Epithelial cell of esophagus (primary cell): Measurements from ENCODE around the gene MAPT.

Source experiments
- DNase-seq: peaks from one replicate; pipeline ENCODE4 v3.0.0; 2010; ENCODE audit warnings: low read depth
- H3K4me3 ChIP-seq: 2 replicates; pipeline ENCODE4 v1.5.1; 2011; ENCODE audit warnings: mild to moderate bottlenecking, low read length, control low read depth
- CTCF ChIP-seq: IDR thresholded peaks from 2 replicates; pipeline ENCODE4 v1.5.1; 2011; ENCODE audit warnings: low read depth, mild to moderate bottlenecking, low read length, control low read depth, inconsistent platforms; ENCODE audit not compliant: insufficient read depth; ENCODE audit errors: missing control alignments

MAPT gene

GRCh38 chr17:45967378-45967777 lies 73.0 kb downstream of the MAPT start:
- DNase-seq, result no peak
- no peak for TF ChIP-seq CTCF
- H3K4me3 ChIP-seq, result no peak overlapping the region

- DNase-seq, result no peak
- no peak for TF ChIP-seq CTCF
- H3K4me3 ChIP-seq, result no peak overlapping the region
Measured at GRCh38 chr17:45968732-45969131, 74.4 kb downstream of the MAPT start.

GRCh38 chr17:45969726-45970125 lies 75.4 kb downstream of the MAPT start:
- DNase-seq, result no peak
- H3K4me3 ChIP-seq, result no peak overlapping the region
- no peak for TF ChIP-seq CTCF

GRCh38 chr17:45970659-45971058 lies 76.3 kb downstream of the MAPT start:
- no peak overlapping the region for H3K4me3 ChIP-seq
- DNase-seq, result no peak
- TF ChIP-seq CTCF, result no peak

- no peak for TF ChIP-seq CTCF
- H3K4me3 ChIP-seq, result no peak overlapping the region
- no peak for DNase-seq
Measured at GRCh38 chr17:45971698-45972141, 77.4 kb downstream of the MAPT start.

- no peak overlapping the region for H3K4me3 ChIP-seq
- no peak for TF ChIP-seq CTCF
- DNase-seq, result no peak
Measured at GRCh38 chr17:45972531-45972930, 78.2 kb downstream of the MAPT start.

- no peak for TF ChIP-seq CTCF
- DNase-seq, result peak; percentile 73
- no peak overlapping the region for H3K4me3 ChIP-seq
Measured at GRCh38 chr17:45973099-45973780, 78.9 kb downstream of the MAPT start.
